Testis (tissue), 2 donors: ENCODE results near the gene ST6GALNAC2.

ENCODE experiments used
- POLR2A ChIP-seq: fragments of 450-650 bp; IDR thresholded peaks from one replicate; pipeline ENCODE4 v1.6.1; 2017; ENCODE audit warnings: antibody characterized with exemption, mild to moderate bottlenecking, moderate library complexity
- TF ChIP-seq, protein P1 (sequence below), 3 experiments: fragments of 450-650 bp in 2 of 3; fragments of 200-600 bp in 1 of 3; sonication (generic) in 1 of 3; IDR thresholded peaks; one replicate each; pipeline ENCODE4 v1.5.1; 2016 to 2019; ENCODE audit warnings: antibody characterized with exemption in 3 of 3, mild to moderate bottlenecking in 2 of 3, moderate library complexity in 1 of 3

DNA sequence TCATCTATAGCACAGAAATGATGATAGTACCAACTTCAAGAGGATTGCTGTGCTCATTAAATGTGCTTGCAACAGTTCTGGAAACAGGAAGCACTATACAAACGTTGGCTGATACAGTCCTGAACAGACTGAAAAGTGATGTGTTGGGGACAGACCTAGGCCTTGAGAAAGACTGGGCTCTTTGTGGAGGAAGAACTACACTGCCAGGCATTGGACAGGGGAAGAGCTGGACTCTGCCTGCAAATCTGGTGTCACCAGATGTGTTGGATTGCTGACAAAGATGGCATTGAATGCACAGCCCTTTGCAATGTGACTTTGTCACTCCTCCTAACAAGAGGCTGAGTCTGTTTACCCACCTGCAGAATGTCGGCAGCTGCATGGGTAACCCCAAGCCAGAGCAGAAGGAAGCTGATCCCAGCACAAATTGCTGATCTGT lies 12.4 kb upstream of the ST6GALNAC2 start:
- TF ChIP-seq POLR2A, result no peak
- TF ChIP-seq, protein P1, sequence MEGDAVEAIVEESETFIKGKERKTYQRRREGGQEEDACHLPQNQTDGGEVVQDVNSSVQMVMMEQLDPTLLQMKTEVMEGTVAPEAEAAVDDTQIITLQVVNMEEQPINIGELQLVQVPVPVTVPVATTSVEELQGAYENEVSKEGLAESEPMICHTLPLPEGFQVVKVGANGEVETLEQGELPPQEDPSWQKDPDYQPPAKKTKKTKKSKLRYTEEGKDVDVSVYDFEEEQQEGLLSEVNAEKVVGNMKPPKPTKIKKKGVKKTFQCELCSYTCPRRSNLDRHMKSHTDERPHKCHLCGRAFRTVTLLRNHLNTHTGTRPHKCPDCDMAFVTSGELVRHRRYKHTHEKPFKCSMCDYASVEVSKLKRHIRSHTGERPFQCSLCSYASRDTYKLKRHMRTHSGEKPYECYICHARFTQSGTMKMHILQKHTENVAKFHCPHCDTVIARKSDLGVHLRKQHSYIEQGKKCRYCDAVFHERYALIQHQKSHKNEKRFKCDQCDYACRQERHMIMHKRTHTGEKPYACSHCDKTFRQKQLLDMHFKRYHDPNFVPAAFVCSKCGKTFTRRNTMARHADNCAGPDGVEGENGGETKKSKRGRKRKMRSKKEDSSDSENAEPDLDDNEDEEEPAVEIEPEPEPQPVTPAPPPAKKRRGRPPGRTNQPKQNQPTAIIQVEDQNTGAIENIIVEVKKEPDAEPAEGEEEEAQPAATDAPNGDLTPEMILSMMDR (IDR thresholded peaks at IDR 0.05), result no peak
